ENCODE measurements around the gene CCDC69.

GRCh38 chr5:151142933-151143332, 81.0 kb downstream of the CCDC69 start:
- TF ChIP-seq CTCF (IDR thresholded peaks at IDR 0.05): no peak
- TF ChIP-seq ZFX (IDR thresholded peaks at IDR 0.05; ENCODE audit: borderline replicate concordance): no peak

All from 22Rv1 (cell line).